HepG2 (cell line): Measurements from ENCODE around the gene RRM2. TPM values are rescaled to one million over a fixed set of nuclear protein-coding genes. Genes with fewer than 3 reads are reported as not detected.
A peak's percentile ranks its signal among the peaks of the same experiment; 100 is the strongest.

ENCODE experiments used
- CBX1 ChIP-seq: IDR thresholded peaks from one replicate; pipeline ENCODE4 v1.6.1; 2016; ENCODE audit warnings: antibody characterized with exemption, low read depth
- ELF4 ChIP-seq: sonication (generic); formaldehyde crosslinking; IDR thresholded peaks from 2 replicates; pipeline ENCODE4 v1.5.0; 2020; ENCODE audit warnings: missing genetic modification reagents, mild to moderate bottlenecking, moderate library complexity, borderline replicate concordance
- FOXK2 ChIP-seq: fragments of 450-650 bp; IDR thresholded peaks from 2 replicates; pipeline ENCODE4 v1.6.1; 2016
- ISL2 ChIP-seq: sonication (generic); formaldehyde crosslinking; IDR thresholded peaks from 2 replicates; pipeline ENCODE4 v1.5.0; 2020; ENCODE audit warnings: missing genetic modification reagents
- MZF1 ChIP-seq: sonication (generic); formaldehyde crosslinking; IDR thresholded peaks from 2 replicates; pipeline ENCODE4 v1.8.1; 2023; ENCODE audit warnings: mild to moderate bottlenecking, missing genetic modification reagents, borderline replicate concordance
- REXO4 ChIP-seq: sonication (generic); formaldehyde crosslinking; IDR thresholded peaks from 2 replicates; pipeline ENCODE4 v1.8.0; 2022; ENCODE audit warnings: missing genetic modification reagents, mild to moderate bottlenecking, borderline replicate concordance
- SIX4 ChIP-seq: sonication (generic); formaldehyde crosslinking; IDR thresholded peaks from 2 replicates; pipeline ENCODE4 v1.4.0; 2020; ENCODE audit warnings: missing genetic modification reagents
- ZIK1 ChIP-seq: sonication (generic); formaldehyde crosslinking; IDR thresholded peaks from 2 replicates; pipeline ENCODE4 v1.5.0; 2020; ENCODE audit warnings: mild to moderate bottlenecking, low read depth, missing genetic modification reagents, borderline replicate concordance
- ZNF101 ChIP-seq: sonication (generic); formaldehyde crosslinking; IDR thresholded peaks from 2 replicates; pipeline ENCODE4 v1.4.0; 2020; ENCODE audit warnings: mild to moderate bottlenecking, low read depth, missing genetic modification reagents, borderline replicate concordance
- ZNF501 ChIP-seq: sonication (generic); formaldehyde crosslinking; IDR thresholded peaks from 2 replicates; pipeline ENCODE4 v1.5.1; 2020; ENCODE audit warnings: mild to moderate bottlenecking, moderate library complexity, missing genetic modification reagents
- polyA plus RNA-seq, 8 experiments: library from polyadenylated mRNA; depleted of rRNA in 3 of 8; stranded (reverse) in 7 of 8; unstranded in 1 of 8; fragments of >200 nt; fragmentation: Illumina TruSeq in 4 of 8; extraction: Trizol in 4 of 8; gene quantifications; 2 replicates each; pipeline versions ENCODE4 v1.2.1 to v1.2.3, GENCODE V29; 2011 to 2016; ENCODE audit warnings: low read depth in 4 of 8, missing spikeins in 1 of 8, mixed read lengths in 1 of 8; ENCODE audit not compliant: insufficient read depth in 1 of 8
- total RNA-seq, 5 experiments: library from RNA; depleted of rRNA; stranded (reverse); fragments of >200 nt; fragmentation: Illumina TruSeq; extraction: Trizol; gene quantifications; 2 replicates each; pipeline ENCODE4 v1.2.3, GENCODE V29; 2016; ENCODE audit warnings: low read depth in 1 of 5
- TF ChIP-seq, protein P1 (sequence below): sonication (generic); formaldehyde crosslinking; IDR thresholded peaks from 2 replicates; pipeline ENCODE4 v1.5.0; 2020; ENCODE audit warnings: mild to moderate bottlenecking, missing genetic modification reagents
- TF ChIP-seq, protein P2 (sequence below): IDR thresholded peaks from 2 replicates; pipeline ENCODE4 v1.6.1; 2016; ENCODE audit warnings: missing genetic modification reagents, missing compliant biosample characterization
- TF ChIP-seq, protein P3 (sequence below): sonication (generic); formaldehyde crosslinking; IDR thresholded peaks from 2 replicates; pipeline ENCODE4 v1.4.0; 2020; ENCODE audit warnings: missing genetic modification reagents, mild to moderate bottlenecking, borderline replicate concordance
- TF ChIP-seq, protein P4 (sequence below): IDR thresholded peaks from 2 replicates; pipeline ENCODE4 v1.6.1; 2016; ENCODE audit warnings: control low read depth
- TF ChIP-seq, protein P5 (sequence below): sonication (generic); formaldehyde crosslinking; IDR thresholded peaks from 2 replicates; pipeline ENCODE4 v1.4.0; 2020; ENCODE audit warnings: mild to moderate bottlenecking, missing genetic modification reagents
- TF ChIP-seq, protein P6 (sequence below): sonication (generic); formaldehyde crosslinking; IDR thresholded peaks from 2 replicates; pipeline ENCODE4 v1.5.0; 2020; ENCODE audit warnings: mild to moderate bottlenecking, missing genetic modification reagents, moderate library complexity
- TF ChIP-seq, protein P7 (sequence below): sonication (generic); formaldehyde crosslinking; IDR thresholded peaks from 2 replicates; pipeline ENCODE4 v1.5.1; 2020; ENCODE audit warnings: missing genetic modification reagents, mild to moderate bottlenecking, borderline replicate concordance

RRM2 gene
- total and polyA plus RNA-seq, 2 of the 13 experiments (the other 11 are each of a cell fraction or from before 2014, with no cell fraction given) = 31.3 to 150 TPM

DNA sequence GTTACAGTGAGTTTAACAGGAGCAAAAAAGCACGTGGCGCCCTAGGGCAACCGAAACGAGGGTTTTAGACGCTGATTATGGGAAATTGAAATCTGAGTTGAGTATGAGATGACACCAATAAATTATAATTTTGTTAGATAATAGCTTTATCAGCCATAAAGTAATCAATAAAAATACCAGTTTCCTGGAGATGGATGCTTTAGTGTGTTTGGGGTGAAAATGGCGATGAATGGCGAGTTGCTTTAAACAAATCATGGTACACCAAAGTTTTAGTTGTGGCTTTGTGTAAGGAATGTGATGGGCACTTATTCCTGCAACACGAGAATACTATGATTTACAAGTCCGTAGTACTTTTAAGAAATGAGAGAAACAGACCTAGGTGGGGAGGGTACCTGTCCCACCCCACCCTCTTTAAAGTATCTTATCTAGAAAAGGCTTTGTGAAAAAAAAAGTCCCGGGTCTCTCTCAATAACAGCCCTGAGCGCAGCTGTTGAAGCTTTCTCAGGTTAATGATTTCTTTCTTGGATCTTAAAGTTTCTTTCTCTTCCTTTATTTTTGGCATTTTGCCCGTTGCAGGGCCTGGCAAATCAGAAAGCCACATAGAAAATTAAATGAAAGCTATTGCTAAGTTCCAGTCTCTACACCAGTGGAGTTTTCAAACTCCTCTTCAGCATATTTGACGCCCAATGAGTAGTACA, 1.5 kb upstream of the RRM2 start (continued):
- TF ChIP-seq REXO4 (CRISPR knock-in tag) (no peak), ISL2 (CRISPR knock-in tag) (no peak), MZF1 (CRISPR knock-in tag) (no peak), ZNF101 (CRISPR knock-in tag) (0 out of 2 replicates have a peak, but pooled peaks have one; percentile 22), ZIK1 (no peak), SIX4 (CRISPR knock-in tag) (no peak), CBX1 (no peak), ZNF501 (no peak), FOXK2 (no peak), ELF4 (CRISPR knock-in tag) (0 out of 2 replicates have a peak, but pooled peaks have one; percentile 18)
- TF ChIP-seq, protein P1, sequence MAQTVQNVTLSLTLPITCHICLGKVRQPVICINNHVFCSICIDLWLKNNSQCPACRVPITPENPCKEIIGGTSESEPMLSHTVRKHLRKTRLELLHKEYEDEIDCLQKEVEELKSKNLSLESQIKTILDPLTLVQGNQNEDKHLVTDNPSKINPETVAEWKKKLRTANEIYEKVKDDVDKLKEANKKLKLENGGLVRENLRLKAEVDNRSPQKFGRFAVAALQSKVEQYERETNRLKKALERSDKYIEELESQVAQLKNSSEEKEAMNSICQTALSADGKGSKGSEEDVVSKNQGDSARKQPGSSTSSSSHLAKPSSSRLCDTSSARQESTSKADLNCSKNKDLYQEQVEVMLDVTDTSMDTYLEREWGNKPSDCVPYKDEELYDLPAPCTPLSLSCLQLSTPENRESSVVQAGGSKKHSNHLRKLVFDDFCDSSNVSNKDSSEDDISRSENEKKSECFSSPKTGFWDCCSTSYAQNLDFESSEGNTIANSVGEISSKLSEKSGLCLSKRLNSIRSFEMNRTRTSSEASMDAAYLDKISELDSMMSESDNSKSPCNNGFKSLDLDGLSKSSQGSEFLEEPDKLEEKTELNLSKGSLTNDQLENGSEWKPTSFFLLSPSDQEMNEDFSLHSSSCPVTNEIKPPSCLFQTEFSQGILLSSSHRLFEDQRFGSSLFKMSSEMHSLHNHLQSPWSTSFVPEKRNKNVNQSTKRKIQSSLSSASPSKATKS (CRISPR knock-in tag) = no peak
- TF ChIP-seq, protein P2, sequence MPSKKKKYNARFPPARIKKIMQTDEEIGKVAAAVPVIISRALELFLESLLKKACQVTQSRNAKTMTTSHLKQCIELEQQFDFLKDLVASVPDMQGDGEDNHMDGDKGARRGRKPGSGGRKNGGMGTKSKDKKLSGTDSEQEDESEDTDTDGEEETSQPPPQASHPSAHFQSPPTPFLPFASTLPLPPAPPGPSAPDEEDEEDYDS = no peak
- TF ChIP-seq, protein P3, sequence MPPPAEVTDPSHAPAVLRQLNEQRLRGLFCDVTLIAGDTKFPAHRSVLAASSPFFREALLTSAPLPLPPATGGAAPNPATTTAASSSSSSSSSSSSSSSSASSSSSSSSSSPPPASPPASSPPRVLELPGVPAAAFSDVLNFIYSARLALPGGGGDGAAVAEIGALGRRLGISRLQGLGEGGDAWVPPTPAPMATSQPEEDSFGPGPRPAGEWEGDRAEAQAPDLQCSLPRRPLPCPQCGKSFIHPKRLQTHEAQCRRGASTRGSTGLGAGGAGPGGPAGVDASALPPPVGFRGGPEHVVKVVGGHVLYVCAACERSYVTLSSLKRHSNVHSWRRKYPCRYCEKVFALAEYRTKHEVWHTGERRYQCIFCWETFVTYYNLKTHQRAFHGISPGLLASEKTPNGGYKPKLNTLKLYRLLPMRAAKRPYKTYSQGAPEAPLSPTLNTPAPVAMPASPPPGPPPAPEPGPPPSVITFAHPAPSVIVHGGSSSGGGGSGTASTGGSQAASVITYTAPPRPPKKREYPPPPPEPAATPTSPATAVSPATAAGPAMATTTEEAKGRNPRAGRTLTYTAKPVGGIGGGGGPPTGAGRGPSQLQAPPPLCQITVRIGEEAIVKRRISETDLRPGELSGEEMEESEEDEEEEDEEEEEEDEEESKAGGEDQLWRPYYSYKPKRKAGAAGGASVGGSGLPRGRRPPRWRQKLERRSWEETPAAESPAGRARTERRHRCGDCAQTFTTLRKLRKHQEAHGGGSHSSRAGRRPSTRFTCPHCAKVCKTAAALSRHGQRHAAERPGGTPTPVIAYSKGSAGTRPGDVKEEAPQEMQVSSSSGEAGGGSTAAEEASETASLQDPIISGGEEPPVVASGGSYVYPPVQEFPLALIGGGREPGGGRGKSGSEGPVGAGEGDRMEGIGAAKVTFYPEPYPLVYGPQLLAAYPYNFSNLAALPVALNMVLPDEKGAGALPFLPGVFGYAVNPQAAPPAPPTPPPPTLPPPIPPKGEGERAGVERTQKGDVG (CRISPR knock-in tag) = no peak
- TF ChIP-seq, protein P4, sequence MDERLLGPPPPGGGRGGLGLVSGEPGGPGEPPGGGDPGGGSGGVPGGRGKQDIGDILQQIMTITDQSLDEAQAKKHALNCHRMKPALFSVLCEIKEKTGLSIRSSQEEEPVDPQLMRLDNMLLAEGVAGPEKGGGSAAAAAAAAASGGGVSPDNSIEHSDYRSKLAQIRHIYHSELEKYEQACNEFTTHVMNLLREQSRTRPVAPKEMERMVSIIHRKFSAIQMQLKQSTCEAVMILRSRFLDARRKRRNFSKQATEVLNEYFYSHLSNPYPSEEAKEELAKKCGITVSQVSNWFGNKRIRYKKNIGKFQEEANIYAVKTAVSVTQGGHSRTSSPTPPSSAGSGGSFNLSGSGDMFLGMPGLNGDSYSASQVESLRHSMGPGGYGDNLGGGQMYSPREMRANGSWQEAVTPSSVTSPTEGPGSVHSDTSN (CRISPR knock-in tag) = no peak
- TF ChIP-seq, protein P5, sequence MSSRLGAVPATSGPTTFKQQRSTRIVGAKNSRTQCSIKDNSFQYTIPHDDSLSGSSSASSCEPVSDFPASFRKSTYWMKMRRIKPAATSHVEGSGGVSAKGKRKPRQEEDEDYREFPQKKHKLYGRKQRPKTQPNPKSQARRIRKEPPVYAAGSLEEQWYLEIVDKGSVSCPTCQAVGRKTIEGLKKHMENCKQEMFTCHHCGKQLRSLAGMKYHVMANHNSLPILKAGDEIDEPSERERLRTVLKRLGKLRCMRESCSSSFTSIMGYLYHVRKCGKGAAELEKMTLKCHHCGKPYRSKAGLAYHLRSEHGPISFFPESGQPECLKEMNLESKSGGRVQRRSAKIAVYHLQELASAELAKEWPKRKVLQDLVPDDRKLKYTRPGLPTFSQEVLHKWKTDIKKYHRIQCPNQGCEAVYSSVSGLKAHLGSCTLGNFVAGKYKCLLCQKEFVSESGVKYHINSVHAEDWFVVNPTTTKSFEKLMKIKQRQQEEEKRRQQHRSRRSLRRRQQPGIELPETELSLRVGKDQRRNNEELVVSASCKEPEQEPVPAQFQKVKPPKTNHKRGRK (CRISPR knock-in tag) = no peak
- TF ChIP-seq, protein P6, sequence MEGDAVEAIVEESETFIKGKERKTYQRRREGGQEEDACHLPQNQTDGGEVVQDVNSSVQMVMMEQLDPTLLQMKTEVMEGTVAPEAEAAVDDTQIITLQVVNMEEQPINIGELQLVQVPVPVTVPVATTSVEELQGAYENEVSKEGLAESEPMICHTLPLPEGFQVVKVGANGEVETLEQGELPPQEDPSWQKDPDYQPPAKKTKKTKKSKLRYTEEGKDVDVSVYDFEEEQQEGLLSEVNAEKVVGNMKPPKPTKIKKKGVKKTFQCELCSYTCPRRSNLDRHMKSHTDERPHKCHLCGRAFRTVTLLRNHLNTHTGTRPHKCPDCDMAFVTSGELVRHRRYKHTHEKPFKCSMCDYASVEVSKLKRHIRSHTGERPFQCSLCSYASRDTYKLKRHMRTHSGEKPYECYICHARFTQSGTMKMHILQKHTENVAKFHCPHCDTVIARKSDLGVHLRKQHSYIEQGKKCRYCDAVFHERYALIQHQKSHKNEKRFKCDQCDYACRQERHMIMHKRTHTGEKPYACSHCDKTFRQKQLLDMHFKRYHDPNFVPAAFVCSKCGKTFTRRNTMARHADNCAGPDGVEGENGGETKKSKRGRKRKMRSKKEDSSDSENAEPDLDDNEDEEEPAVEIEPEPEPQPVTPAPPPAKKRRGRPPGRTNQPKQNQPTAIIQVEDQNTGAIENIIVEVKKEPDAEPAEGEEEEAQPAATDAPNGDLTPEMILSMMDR = no peak
- TF ChIP-seq, protein P7, sequence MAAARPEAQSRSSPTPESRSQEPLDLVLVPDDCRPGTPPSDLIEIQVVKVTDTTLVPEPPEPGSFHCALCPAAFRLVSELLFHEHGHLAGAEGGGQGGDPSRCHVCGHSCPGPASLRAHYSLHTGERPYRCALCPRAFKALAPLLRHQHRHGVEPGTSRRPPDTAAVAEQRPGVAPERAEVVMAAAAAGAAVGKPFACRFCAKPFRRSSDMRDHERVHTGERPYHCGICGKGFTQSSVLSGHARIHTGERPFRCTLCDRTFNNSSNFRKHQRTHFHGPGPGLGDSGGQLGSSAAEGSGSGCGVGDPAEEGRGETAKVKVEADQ = 0 out of 2 replicates have a peak, but pooled peaks have one; percentile 6
